HG02678 (cell line): ENCODE results near the gene CHRD.

Experiments used
- ATAC-seq: cut with Tn5 transposase; IDR thresholded peaks from one replicate; pipeline ENCODE4 v1.9.1; 2021; ENCODE audit warnings: mild to moderate bottlenecking, moderate library complexity; ENCODE audit not compliant: unreplicated experiment

The CHRD gene

DNA sequence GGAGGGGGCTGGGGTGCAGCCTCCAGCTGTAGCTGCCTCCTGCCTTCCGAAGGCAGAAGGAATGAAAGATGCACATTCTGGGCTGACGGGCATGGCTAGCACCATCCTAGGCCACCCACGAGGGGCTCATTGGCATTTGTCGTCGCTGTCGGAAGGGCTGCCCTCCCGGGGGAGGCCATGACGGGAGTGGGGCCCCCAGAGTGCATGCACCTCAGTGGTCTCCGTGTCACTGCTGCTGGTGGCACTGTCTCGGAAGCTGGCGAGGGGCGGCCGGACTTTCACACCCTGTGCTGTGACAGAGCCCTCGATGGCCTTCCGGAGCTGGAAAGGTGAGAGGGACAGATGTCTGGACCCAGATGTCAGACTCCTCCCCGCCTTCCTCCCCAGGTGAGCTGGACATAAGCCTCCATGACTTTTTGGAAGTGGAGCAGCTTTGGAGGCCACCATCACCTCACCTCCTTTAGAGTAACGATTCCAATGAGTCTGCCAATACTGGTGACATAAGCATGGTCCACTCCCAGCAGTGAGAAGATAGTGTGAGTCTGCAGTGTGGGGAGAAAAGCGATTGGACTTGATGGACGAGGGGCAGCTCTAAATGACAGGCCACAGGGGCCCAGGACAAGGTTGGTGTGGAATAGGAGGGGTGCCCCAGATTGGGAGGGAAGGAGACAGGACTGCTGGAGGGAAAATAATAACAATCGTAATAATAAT, 33.2 kb upstream of the CHRD start:
- ATAC-seq: no peak

DNA sequence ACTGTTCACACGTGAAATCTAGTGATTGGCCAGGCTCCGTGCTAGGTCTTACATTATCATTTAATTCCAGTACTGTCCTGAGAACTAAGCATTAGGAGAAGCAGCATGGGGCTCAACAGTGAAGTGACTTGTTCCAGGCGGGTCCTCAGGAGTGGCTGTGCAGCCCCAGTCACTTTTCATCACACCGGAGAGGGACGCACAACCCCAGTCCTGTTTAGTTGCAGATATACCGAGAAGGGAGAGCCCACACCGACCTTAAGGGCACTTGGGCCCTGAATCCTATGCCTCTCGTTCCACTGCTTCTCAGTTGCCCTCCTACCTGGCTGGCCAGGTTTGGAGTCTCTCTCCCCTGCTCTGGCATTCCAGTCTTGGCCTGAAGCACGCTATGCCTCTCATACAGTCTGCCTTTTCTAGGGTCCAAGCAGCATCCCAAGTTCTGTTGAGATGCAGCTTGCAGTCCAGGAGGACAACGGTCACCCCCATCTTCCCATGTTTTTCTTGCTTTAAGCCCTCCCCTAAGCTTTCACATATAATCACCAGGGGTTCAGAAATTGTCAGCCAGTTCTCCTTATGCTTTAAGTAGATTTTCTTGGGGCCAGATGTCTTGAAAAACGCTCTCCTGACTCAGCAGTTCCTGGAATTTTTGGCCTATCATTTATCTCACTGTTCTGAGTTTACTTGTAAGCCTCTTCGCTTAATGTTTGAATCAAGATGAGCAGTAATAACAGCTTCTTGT, 32.4 kb upstream of the CHRD start:
- ATAC-seq: no peak

DNA sequence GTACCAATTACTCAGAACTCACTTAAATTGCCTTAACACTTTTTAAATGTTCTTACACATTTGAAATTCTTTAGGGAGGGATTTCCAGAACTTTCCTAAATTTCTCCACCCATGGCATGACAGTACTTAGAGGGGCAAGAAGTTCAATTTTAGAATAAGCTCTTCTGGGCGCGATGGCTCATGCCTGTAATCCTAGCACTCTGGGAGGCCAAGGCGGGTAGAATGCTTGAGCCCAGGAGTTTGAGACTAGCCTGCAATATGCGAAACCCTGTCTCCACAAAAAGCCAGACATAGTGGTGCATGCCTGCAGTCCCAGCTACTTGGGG, 31.8 kb upstream of the CHRD start:
- ATAC-seq: no peak

GRCh38 chr3:184349563-184350470, 30.0 kb upstream of the CHRD start:
- no peak for ATAC-seq

DNA sequence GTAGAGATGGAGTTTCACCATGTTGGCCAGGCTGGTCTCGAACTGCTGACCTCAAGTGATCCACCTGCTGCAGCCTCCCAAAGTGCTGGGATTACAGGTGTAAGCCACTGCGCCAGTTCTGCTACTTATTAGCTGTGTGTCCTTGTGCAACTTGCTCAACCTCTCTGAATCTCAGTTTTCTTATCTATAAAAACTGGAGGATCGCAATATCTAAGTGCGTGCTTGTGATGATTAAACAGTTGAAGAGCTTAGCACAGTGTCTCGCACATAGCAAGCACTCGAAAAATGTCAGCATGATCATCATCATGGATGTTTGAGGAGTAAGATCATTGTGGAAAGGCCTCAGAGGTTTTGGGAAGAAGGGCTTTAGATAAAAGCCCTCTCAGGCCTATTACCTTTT, 29.2 kb upstream of the CHRD start:
- no peak for ATAC-seq

GRCh38 chr3:184351511-184352148, 28.2 kb upstream of the CHRD start:
- no peak for ATAC-seq

- ATAC-seq: no peak
Measured at GRCh38 chr3:184352149-184352785, 27.6 kb upstream of the CHRD start.

DNA sequence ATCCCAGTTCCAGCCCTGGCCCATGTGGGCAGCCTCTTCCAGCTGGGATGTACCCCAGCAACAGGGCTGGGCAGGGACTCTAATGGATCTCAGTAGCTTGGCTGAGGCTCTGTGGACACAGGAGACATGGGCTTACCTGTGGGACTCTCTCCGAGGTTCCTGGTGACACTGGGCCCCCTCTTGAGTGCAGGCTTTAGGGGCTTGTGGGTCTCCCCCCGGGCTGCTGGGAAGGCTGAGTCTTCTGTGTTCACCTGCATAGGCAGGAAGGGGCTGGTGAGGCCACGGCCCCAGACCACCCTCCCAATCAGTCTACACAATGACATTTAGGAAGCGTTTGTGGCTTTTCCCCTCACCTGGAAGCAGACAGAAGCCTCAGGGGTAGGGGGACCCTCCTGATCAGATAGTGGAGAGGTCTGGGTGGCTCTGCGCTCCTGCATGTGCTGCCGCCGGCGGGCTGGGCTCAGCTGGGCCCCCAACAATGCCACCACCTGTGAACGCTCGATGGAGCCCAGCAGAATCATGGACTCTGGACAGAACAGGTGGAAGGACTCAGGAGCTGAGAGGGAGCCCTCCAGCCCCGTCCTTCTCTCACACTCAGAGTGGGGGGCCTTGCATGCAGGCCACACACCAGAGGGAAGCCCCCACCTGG, 26.8 kb upstream of the CHRD start:
- no peak for ATAC-seq

DNA sequence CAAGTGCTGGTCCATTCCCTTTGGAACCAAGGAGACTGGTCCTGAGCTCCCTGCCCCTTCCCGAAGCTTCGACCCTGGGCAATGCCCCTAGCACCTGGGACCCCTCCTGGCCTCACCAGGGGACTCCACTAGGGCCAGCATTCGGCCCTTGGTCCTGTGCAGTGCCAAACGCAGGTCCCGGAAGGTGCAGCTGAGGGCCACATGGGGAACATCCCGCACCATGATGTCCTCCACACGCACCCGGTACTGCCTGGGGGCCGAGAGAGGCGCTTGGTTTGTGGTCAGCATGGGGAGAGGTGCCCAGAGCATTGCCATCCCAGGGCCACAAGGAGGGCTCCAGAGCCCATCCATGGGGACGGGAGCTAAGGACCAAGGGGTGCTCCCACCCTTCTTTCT, 26.3 kb upstream of the CHRD start:
- no peak for ATAC-seq

GRCh38 chr3:184354121-184354728, 25.6 kb upstream of the CHRD start:
- no peak for ATAC-seq

GRCh38 chr3:184354754-184355153, 25.1 kb upstream of the CHRD start:
- ATAC-seq: no peak

- no peak for ATAC-seq
Measured at GRCh38 chr3:184355261-184356040, 24.4 kb upstream of the CHRD start.

GRCh38 chr3:184357248-184358123, 22.4 kb upstream of the CHRD start:
- ATAC-seq: no peak

- ATAC-seq: no peak
Measured at GRCh38 chr3:184358124-184358767, 21.6 kb upstream of the CHRD start.

DNA sequence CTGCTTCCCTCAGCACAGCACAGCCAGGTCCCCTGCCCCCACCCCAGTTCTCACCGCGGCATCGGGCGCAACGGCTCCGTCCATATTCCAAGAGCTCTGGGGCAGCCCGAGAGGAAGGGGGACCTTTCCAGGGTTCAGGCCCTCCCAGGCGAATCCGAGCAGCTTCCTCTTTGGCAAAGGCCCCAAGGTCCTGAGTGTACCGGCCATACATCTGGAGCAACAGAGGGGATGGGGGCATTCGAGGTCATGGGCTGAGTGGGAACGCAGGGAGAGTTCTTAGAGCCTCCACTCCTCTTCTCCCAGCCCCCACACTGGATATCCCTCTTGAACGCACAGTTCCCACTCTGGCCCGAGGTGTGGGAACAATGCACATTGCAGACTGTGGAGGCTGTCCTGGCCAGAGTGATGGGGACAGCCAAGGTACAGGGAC, 20.9 kb upstream of the CHRD start:
- no peak for ATAC-seq

- no peak for ATAC-seq
Measured at GRCh38 chr3:184359610-184360009, 20.2 kb upstream of the CHRD start.

- ATAC-seq: no peak
Measured at GRCh38 chr3:184360070-184360928, 19.6 kb upstream of the CHRD start.
